GM12874 (cell line): ENCODE measurements around the gene SMPD3.

ENCODE experiments used
- CTCF ChIP-seq: IDR thresholded peaks from 2 replicates; pipeline ENCODE4 v1.5.1; 2011; ENCODE audit warnings: low read depth, mild to moderate bottlenecking, control low read depth, low read length, moderate library complexity; ENCODE audit not compliant: insufficient read depth

Gene SMPD3

GRCh38 chr16:68490358-68490757 lies 42.0 kb upstream of the SMPD3 start:
- no peak for TF ChIP-seq CTCF

GRCh38 chr16:68488554-68488953 lies 40.2 kb upstream of the SMPD3 start:
- TF ChIP-seq CTCF = no peak

- no peak for TF ChIP-seq CTCF
These were observed 39.4 kb upstream of the SMPD3 start for GRCh38 chr16:68487669-68488068.

GRCh38 chr16:68487203-68487514 lies 38.9 kb upstream of the SMPD3 start:
- no peak for TF ChIP-seq CTCF

GRCh38 chr16:68486502-68487202 lies 38.3 kb upstream of the SMPD3 start:
- TF ChIP-seq CTCF = no peak

- no peak for TF ChIP-seq CTCF
These were observed 33.3 kb upstream of the SMPD3 start for GRCh38 chr16:68481636-68482035.

GRCh38 chr16:68480084-68480995 lies 32.0 kb upstream of the SMPD3 start:
- TF ChIP-seq CTCF = no peak
